Fibroblast of pulmonary artery (primary cell): ENCODE results near the gene PDE11A.
"Not testable (repeated sequence)": the region's sequence is repeated elsewhere in the genome, so short reads cannot be mapped to it uniquely, and the experiment has no call there.

Source experiments
- DNase-seq: peaks from one replicate; pipeline ENCODE4 v3.0.0-alpha.2; 2010; ENCODE audit warnings: low read depth
- H3K4me3 ChIP-seq: replicated peaks from 2 replicates; pipeline ENCODE4 v1.5.1; 2011; ENCODE audit warnings: low read depth, mild to moderate bottlenecking, control low read depth, low read length, moderate library complexity
- CTCF ChIP-seq: IDR thresholded peaks from 2 replicates; pipeline ENCODE4 v1.5.1; 2011; ENCODE audit warnings: mild to moderate bottlenecking, control low read depth, low read length, inconsistent platforms; ENCODE audit errors: missing control alignments

Gene PDE11A

GRCh38 chr2:177970670-177971454 is 101.7 kb downstream of the PDE11A start:
- DNase-seq, result no peak
- H3K4me3 ChIP-seq, result no peak overlapping the region
- no peak for TF ChIP-seq CTCF

- TF ChIP-seq CTCF, result no peak
- DNase-seq, result no peak
Measured at GRCh38 chr2:177964892-177965291, 107.7 kb downstream of the PDE11A start.

GRCh38 chr2:177952151-177952550 is 120.4 kb downstream of the PDE11A start:
- DNase-seq, result no peak
- no peak for TF ChIP-seq CTCF
- no peak overlapping the region for H3K4me3 ChIP-seq

More at GRCh38 chr2:177964892-177965291, 107.7 kb downstream of the PDE11A start:
- H3K4me3 ChIP-seq, result no peak overlapping the region

- not testable (repeated sequence) for DNase-seq, H3K4me3 ChIP-seq
Measured at GRCh38 chr2:177947598-177947997, 125.0 kb downstream of the PDE11A start.

GRCh38 chr2:177944530-177944929 is 128.0 kb downstream of the PDE11A start:
- DNase-seq, H3K4me3 ChIP-seq: not testable (repeated sequence)

GRCh38 chr2:177942731-177943130 is 129.8 kb downstream of the PDE11A start:
- DNase-seq, result no peak
- no peak for TF ChIP-seq CTCF

GRCh38 chr2:177939211-177939610 is 133.4 kb downstream of the PDE11A start:
- H3K4me3 ChIP-seq, result no peak overlapping the region
- no peak for DNase-seq
- TF ChIP-seq CTCF, result no peak

More at GRCh38 chr2:177942731-177943130, 129.8 kb downstream of the PDE11A start:
- H3K4me3 ChIP-seq, result no peak overlapping the region

GRCh38 chr2:177930916-177931315 is 141.7 kb downstream of the PDE11A start:
- no peak for DNase-seq
- H3K4me3 ChIP-seq, result no peak overlapping the region
- TF ChIP-seq CTCF, result no peak
